IMR-90 (cell line): Measurements from ENCODE around the gene FAM131B. TPM values are rescaled to one million over a fixed set of nuclear protein-coding genes. Genes with fewer than 3 reads are reported as not detected.

Experiments used
- ATAC-seq: fragments of 200-7000 bp; cut with Tn5 transposase; 2 replicates; pipeline ENCODE4 v1.9.1; 2020; ENCODE audit warnings: low read depth, mild to moderate bottlenecking, moderate library complexity
- BruUV-seq: library from RNA; stranded (reverse); fragments of 400-500 nt; replicated peaks from 2 replicates; lab custom pipeline; 2021; lab: Mats Ljungman, UMichigan
- CTCF ChIA-PET: fragments of 300-600 bp; formaldehyde crosslinking; extraction: SDS; loops from one replicate; lab custom pipeline; 2021; ENCODE audit warnings: antibody characterized with exemption; lab: Yijun Ruan, JAX
- POLR2A ChIA-PET: fragments of 300-600 bp; sonication (Branson Sonifier 250); formaldehyde crosslinking; loops from one replicate; lab custom pipeline; 2022; ENCODE audit warnings: antibody characterized with exemption; ENCODE audit not compliant: unreplicated experiment; lab: Charles Lee
- DNase-seq: peaks from one replicate; pipeline ENCODE4 v3.0.0; 2013
- H2AFZ ChIP-seq: replicated peaks from 2 replicates; pipeline ENCODE3; 2013; ENCODE audit warnings: low read length, mild to moderate bottlenecking; ENCODE audit not compliant: poor library complexity
- H2AK5ac ChIP-seq: 2 replicates; pipeline ENCODE4 v1.6.1; 2013; ENCODE audit warnings: low read depth, low read length, inconsistent platforms
- H2AK9ac ChIP-seq: replicated peaks from 2 replicates; pipeline ENCODE3; 2013; ENCODE audit warnings: mild to moderate bottlenecking, low read depth, low read length, moderate library complexity; ENCODE audit not compliant: poor library complexity
- H2BK120ac ChIP-seq: 2 replicates; pipeline ENCODE4 v1.6.1; 2013; ENCODE audit warnings: low read depth, low read length, inconsistent platforms
- H2BK15ac ChIP-seq: 3 replicates; pipeline ENCODE4 v1.6.1; 2013; ENCODE audit warnings: low read depth, low read length, inconsistent platforms
- H2BK20ac ChIP-seq: 2 replicates; pipeline ENCODE4 v1.6.1; 2013; ENCODE audit warnings: low read depth, mild to moderate bottlenecking, inconsistent platforms, low read length, moderate library complexity
- H2BK5ac ChIP-seq: 2 replicates; pipeline ENCODE4 v1.6.1; 2013; ENCODE audit warnings: mild to moderate bottlenecking, low read depth, low read length, inconsistent platforms; ENCODE audit not compliant: poor library complexity, severe bottlenecking
- H3K14ac ChIP-seq: replicated peaks from 2 replicates; pipeline ENCODE4 v1.6.1; 2013; ENCODE audit warnings: low read depth, low read length, inconsistent platforms
- H3K18ac ChIP-seq: 2 replicates; pipeline ENCODE4 v1.6.1; 2013; ENCODE audit warnings: low read depth, low read length, control low read depth
- H3K23ac ChIP-seq: 2 replicates; pipeline ENCODE4 v1.6.1; 2013; ENCODE audit warnings: low read depth, low read length, inconsistent platforms
- H3K27ac ChIP-seq: 2 replicates; pipeline ENCODE4 v1.5.1; 2013; ENCODE audit warnings: mild to moderate bottlenecking, control low read depth, low read length; ENCODE audit not compliant: insufficient read depth
- H3K27me3 ChIP-seq: 2 replicates; pipeline ENCODE4 v1.6.1; 2013; ENCODE audit warnings: low read length; ENCODE audit not compliant: control insufficient read depth, insufficient read depth
- H3K36me3 ChIP-seq: 2 replicates; pipeline ENCODE4 v1.6.1; 2013; ENCODE audit warnings: low read length, mixed read lengths; ENCODE audit not compliant: control insufficient read depth, insufficient read depth
- H3K4ac ChIP-seq: 2 replicates; pipeline ENCODE4 v1.6.1; 2013; ENCODE audit warnings: low read depth, low read length, inconsistent platforms
- H3K4me1 ChIP-seq: 2 replicates; pipeline ENCODE4 v1.6.1; 2013; ENCODE audit warnings: low read length, mixed read lengths; ENCODE audit not compliant: control insufficient read depth, insufficient read depth
- H3K4me2 ChIP-seq: 2 replicates; pipeline ENCODE4 v1.6.1; 2013; ENCODE audit warnings: low read depth, mild to moderate bottlenecking, control low read depth, low read length, moderate library complexity
- H3K4me3 ChIP-seq: 2 replicates; pipeline ENCODE4 v1.5.1; 2013; ENCODE audit warnings: low read depth, mild to moderate bottlenecking, control low read depth, low read length, moderate library complexity; ENCODE audit not compliant: insufficient read depth
- H3K56ac ChIP-seq: 2 replicates; pipeline ENCODE4 v1.6.1; 2013; ENCODE audit warnings: low read length, inconsistent platforms; ENCODE audit not compliant: insufficient read depth; ENCODE audit errors: extremely low read depth
- H3K79me1 ChIP-seq, 2 experiments: 2 replicates each; pipeline ENCODE4 v1.6.1; 2013; ENCODE audit warnings: low read length in 2 of 2, inconsistent platforms in 1 of 2, low read depth in 1 of 2
- H3K9ac ChIP-seq: 2 replicates; pipeline ENCODE4 v1.6.1; 2013; ENCODE audit warnings: low read depth, low read length, control low read depth
- H3K9me1 ChIP-seq: 2 replicates; pipeline ENCODE4 v1.6.1; 2013; ENCODE audit warnings: low read length, inconsistent platforms; ENCODE audit not compliant: insufficient read depth
- H3K9me3 ChIP-seq: 2 replicates; pipeline ENCODE4 v1.6.1; 2013; ENCODE audit warnings: low read length; ENCODE audit not compliant: control insufficient read depth, insufficient read depth
- H4K20me1 ChIP-seq: 2 replicates; pipeline ENCODE4 v1.6.1; 2013; ENCODE audit warnings: low read length, inconsistent platforms; ENCODE audit not compliant: insufficient read depth
- H4K5ac ChIP-seq: 2 replicates; pipeline ENCODE4 v1.6.1; 2013; ENCODE audit warnings: mild to moderate bottlenecking, low read depth, low read length, control low read depth
- H4K8ac ChIP-seq, 2 experiments: 2 replicates each; pipeline ENCODE4 v1.6.1; 2013; ENCODE audit warnings: low read depth in 2 of 2, low read length in 2 of 2, control low read depth in 1 of 2, inconsistent platforms in 1 of 2
- H4K91ac ChIP-seq: 2 replicates; pipeline ENCODE4 v1.6.1; 2013; ENCODE audit warnings: low read depth, low read length, inconsistent platforms; ENCODE audit not compliant: insufficient read depth
- BHLHE40 ChIP-seq: fragments of 150-350 bp; IDR thresholded peaks from 2 replicates; pipeline ENCODE4 v1.6.1; 2016; ENCODE audit warnings: mild to moderate bottlenecking, low read depth, low read length
- CHD1 ChIP-seq: IDR thresholded peaks from 2 replicates; pipeline ENCODE4 v1.6.1; 2012; ENCODE audit warnings: low read depth, low read length, improper control_type of control experiment
- FOS ChIP-seq: fragments of 150-350 bp; IDR thresholded peaks from 2 replicates; pipeline ENCODE4 v1.6.1; 2016; ENCODE audit warnings: low read depth, low read length
- MAFK ChIP-seq: IDR thresholded peaks from 2 replicates; pipeline ENCODE4 v1.6.1; 2012; ENCODE audit warnings: low read depth, low read length, improper control_type of control experiment
- RFX5 ChIP-seq: IDR thresholded peaks from 2 replicates; pipeline ENCODE4 v1.8.0; 2012; ENCODE audit warnings: low read depth, mild to moderate bottlenecking, low read length, moderate library complexity
- WGBS, 2 experiments: methylation state at CpG; one replicate each; pipeline versions ENCODE4 v1.1.5 to v1.1.7; 2013; ENCODE audit warnings: missing lambda C conversion rate in 2 of 2; ENCODE audit not compliant: insufficient read length in 1 of 2; ENCODE audit errors: extremely low coverage in 2 of 2; 5-methylcytosine and 5-hydroxymethylcytosine counted together
- dilution Hi-C: fragments of 300-500 bp; cut with HindIII; formaldehyde crosslinking; loops from one replicate; pipeline ENCODE4 v1.14.3; 2018; ENCODE audit warnings: low sequenced_read_pairs; ENCODE audit not compliant: unreplicated experiment
- in situ Hi-C: fragments of 300-500 bp; cut with MboI; formaldehyde crosslinking; loops from 3 replicates; pipeline ENCODE4 v1.14.3; 2019; ENCODE audit warnings: low sequenced_read_pairs, inconsistent platforms, mixed read lengths
- intact Hi-C: fragments of 100-400 bp; cut with micrococcal nuclease; formaldehyde crosslinking; loops from 2 replicates; pipeline ENCODE4 v1.10.0; 2022
- polyA plus RNA-seq, 3 experiments: library from polyadenylated mRNA; depleted of rRNA; stranded (reverse); fragments of >200 nt; gene quantifications; 2 replicates each; pipeline ENCODE4 v1.2.3, GENCODE V29; 2012; ENCODE audit warnings: low replicate concordance in 1 of 3
- total RNA-seq: library from RNA; depleted of rRNA; stranded (reverse); fragments of >200 nt; gene quantifications from 2 replicates; pipeline ENCODE4 v1.2.3, GENCODE V29; 2012

FAM131B gene
- total and polyA plus RNA-seq, 2 of the 4 experiments (the other 2 are of a cell fraction), result 3.4 to 4.3 TPM

- peak overlapping the region; percentile 52 for H3K27ac ChIP-seq
Measured at GRCh38 chr7:143384148-143384547, 21.6 kb upstream of the FAM131B start.

More at GRCh38 chr7:143384148-143384547, 21.6 kb upstream of the FAM131B start:
- in situ Hi-C loops, result no loop called here
- Histone ChIP-seq H2BK20ac (no peak overlapping the region), H2AFZ (no peak overlapping the region), H2AK9ac (peak overlapping the region; percentile 50), H3K27me3 (no peaks in the 10 kb centered on the region), H3K4me3 (peak overlapping the region; percentile 68), H3K36me3 (peaks cover 65% of the 10 kb centered on the region), H4K5ac (no peak overlapping the region), H3K14ac (peak overlapping the region; percentile 80), H2BK5ac (peak overlapping the region; percentile 33), H2BK120ac (no peak overlapping the region), H4K20me1 (peaks cover 74% of the 10 kb centered on the region), H2AK5ac (no peak overlapping the region), H3K9ac (peak overlapping the region; percentile 97), H3K4me1 (peaks cover 37% of the 10 kb centered on the region), H4K91ac (no peak overlapping the region), H3K4me2 (peak overlapping the region; percentile 93), H3K56ac (no peak overlapping the region), H2BK15ac (no peak overlapping the region), H3K18ac (no peak overlapping the region), H4K8ac (no peak overlapping the region; a peak in 1 of 4 replicates), H3K23ac (peak overlapping the region; percentile 97), H3K79me1 (peaks cover 19 to 64% of the 10 kb centered on the region in 2 experiments), H3K9me1 (peaks cover 28% of the 10 kb centered on the region), H3K4ac (peak overlapping the region; percentile 28; the same call in 1 of the 2 replicates), H3K9me3 (no peaks in the 10 kb centered on the region)
- ChIA-PET POLR2A (interaction anchor here (1.2 kb wide), 2 partner anchors 9 to 13 kb away, joined by 4 to 5 read pairs; no protein-coding TSS in a partner anchor), CTCF (interaction anchor here (0.7 kb wide), 1 partner anchor 18 kb away, joined by 3 read pairs; no protein-coding TSS in a partner anchor)
- peak; percentile 59 for DNase-seq
- no TSS peak for BruUV-seq
- dilution Hi-C loops, result no loop called here
- TF ChIP-seq MAFK (no peak), CHD1 (no peak), FOS (no peak), RFX5 (no peak), BHLHE40 (no peak)
- intact Hi-C loops, result loop anchor here (5.0 kb wide), 2 partner anchors 142 to 822 kb away; no protein-coding TSS in a partner anchor
- no peak for ATAC-seq
- 49% methylated on average over 4 of the region's 5 CpGs; no CpG with 5 or more reads in 1 of the 2 experiments for WGBS, 2 experiments
